Parathyroid adenoma (tissue), 2 donors: ENCODE measurements around the gene BHLHE41.

Experiments
- H2AFZ ChIP-seq: fragments of 300-600 bp; sonication (generic); one replicate; pipeline ENCODE4 v1.7.0; 2017; ENCODE audit warnings: antibody characterized with exemption, mild to moderate bottlenecking
- H3K27ac ChIP-seq: fragments of 300-600 bp; sonication (generic); one replicate; pipeline ENCODE4 v1.7.0; 2017
- H3K27me3 ChIP-seq: fragments of 300-600 bp; sonication (generic); one replicate; pipeline ENCODE4 v1.7.0; 2017; ENCODE audit warnings: low read length; ENCODE audit not compliant: control insufficient read depth, insufficient read depth
- H3K36me3 ChIP-seq: fragments of 300-600 bp; sonication (generic); one replicate; pipeline ENCODE4 v1.7.0; 2017; ENCODE audit warnings: low read length; ENCODE audit not compliant: control insufficient read depth, insufficient read depth
- H3K4me1 ChIP-seq: fragments of 300-600 bp; sonication (generic); one replicate; pipeline ENCODE4 v1.7.0; 2017; ENCODE audit warnings: control low read depth
- H3K4me2 ChIP-seq: fragments of 300-600 bp; sonication (generic); one replicate; pipeline ENCODE4 v1.7.0; 2017; ENCODE audit warnings: low read length
- H3K4me3 ChIP-seq: fragments of 300-600 bp; sonication (generic); one replicate; pipeline ENCODE4 v1.7.0; 2017; ENCODE audit warnings: low read depth, low read length
- H3K79me2 ChIP-seq: fragments of 300-600 bp; sonication (generic); one replicate; pipeline ENCODE4 v1.7.0; 2017; ENCODE audit warnings: control low read depth
- H3K9ac ChIP-seq: fragments of 300-600 bp; sonication (generic); one replicate; pipeline ENCODE4 v1.7.0; 2017; ENCODE audit warnings: mild to moderate bottlenecking
- H3K9me3 ChIP-seq: fragments of 300-600 bp; sonication (generic); one replicate; pipeline ENCODE4 v1.7.0; 2017; ENCODE audit warnings: low read length; ENCODE audit not compliant: control insufficient read depth
- CTCF ChIP-seq: fragments of 300-600 bp; sonication (generic); IDR thresholded peaks from one replicate; pipeline ENCODE4 v1.7.0; 2017; ENCODE audit warnings: antibody characterized with exemption, mild to moderate bottlenecking
- donor health status: primary hyperparathyroidism.

BHLHE41 gene

GRCh38 chr12:26124446-26125399 lies at the start of gene BHLHE41:
Gene BHLHE41, minus strand, starts transcription at chr12:26125037. Its CDS starts 258 bp downstream, at chr12:26124779.
- Histone ChIP-seq H3K9me3 (no peaks in the 10 kb centered on the region), H3K4me3 (peak within 1 kb of the TSS; percentile 73), H3K27me3 (no peaks in the 10 kb centered on the region), H3K4me2 (peak within 1 kb of the TSS; percentile 97), H3K9ac (no peak within 1 kb of the TSS), H3K79me2 (no peaks in the 10 kb centered on the region), H2AFZ (peak within 1 kb of the TSS; percentile 78), H3K27ac (no peak within 1 kb of the TSS), H3K4me1 (peaks cover 4% of the 10 kb centered on the region), H3K36me3 (no peaks in the 10 kb centered on the region)
- no peak for TF ChIP-seq CTCF

GRCh38 chr12:26172946-26173552 lies 48.2 kb upstream of the BHLHE41 start:
- Histone ChIP-seq H3K27ac (no peak overlapping the region), H3K4me3 (no peak overlapping the region), H3K4me2 (no peak overlapping the region), H3K79me2 (no peaks in the 10 kb centered on the region), H3K27me3 (no peaks in the 10 kb centered on the region), H3K9me3 (no peaks in the 10 kb centered on the region), H3K9ac (no peak overlapping the region), H2AFZ (no peak overlapping the region), H3K36me3 (no peaks in the 10 kb centered on the region), H3K4me1 (no peaks in the 10 kb centered on the region)
- no peak for TF ChIP-seq CTCF

- no peak for TF ChIP-seq CTCF
- Histone ChIP-seq H3K79me2 (no peaks in the 10 kb centered on the region), H3K4me1 (no peaks in the 10 kb centered on the region), H3K27me3 (no peaks in the 10 kb centered on the region), H3K4me2 (no peak overlapping the region), H3K27ac (no peak overlapping the region), H3K9ac (no peak overlapping the region), H3K36me3 (no peaks in the 10 kb centered on the region), H2AFZ (no peak overlapping the region), H3K9me3 (no peaks in the 10 kb centered on the region), H3K4me3 (no peak overlapping the region)
Observed at GRCh38 chr12:26172539-26172938, 47.7 kb upstream of the BHLHE41 start.

- Histone ChIP-seq H3K79me2 (no peaks in the 10 kb centered on the region), H3K27me3 (no peaks in the 10 kb centered on the region), H3K27ac (no peak overlapping the region), H3K4me2 (no peak overlapping the region), H3K4me1 (no peaks in the 10 kb centered on the region), H3K9me3 (no peaks in the 10 kb centered on the region), H2AFZ (no peak overlapping the region), H3K9ac (no peak overlapping the region), H3K4me3 (no peak overlapping the region), H3K36me3 (no peaks in the 10 kb centered on the region)
- TF ChIP-seq CTCF, result no peak
Observed at GRCh38 chr12:26172013-26172412, 47.2 kb upstream of the BHLHE41 start.
